Superior temporal gyrus (tissue), 1 donor: ENCODE data around the gene COL15A1.
"Not testable (repeated sequence)": the region's sequence is repeated elsewhere in the genome, so short reads cannot be mapped to it uniquely, and the experiment has no call there.

Source experiments
- DNase-seq: peaks from one replicate; pipeline ENCODE4 v3.0.0-alpha.2; 2016; ENCODE audit errors: extremely low spot score

Gene COL15A1

GRCh38 chr9:98994172-98995058 is 50.7 kb downstream of the COL15A1 start:
- DNase-seq: no peak

GRCh38 chr9:98995059-98995671 is 51.5 kb downstream of the COL15A1 start:
- no peak for DNase-seq

- DNase-seq: no peak
Measured at GRCh38 chr9:98995971-98996504, 52.3 kb downstream of the COL15A1 start.

- DNase-seq: no peak
Measured at GRCh38 chr9:98997604-98998003, 53.9 kb downstream of the COL15A1 start.

GRCh38 chr9:98998441-98999151 is 54.9 kb downstream of the COL15A1 start:
- DNase-seq: peak; percentile 80

- DNase-seq: no peak
Measured at GRCh38 chr9:98999152-98999525, 55.4 kb downstream of the COL15A1 start.

- DNase-seq: peak; percentile 82
Measured at GRCh38 chr9:99000476-99001395, 57.0 kb downstream of the COL15A1 start.

- no peak for DNase-seq
Measured at GRCh38 chr9:99001892-99002291, 58.2 kb downstream of the COL15A1 start.

- DNase-seq: no peak
Measured at GRCh38 chr9:99002706-99003105, 59.0 kb downstream of the COL15A1 start.

- no peak for DNase-seq
Measured at GRCh38 chr9:99003308-99003707, 59.6 kb downstream of the COL15A1 start.

- DNase-seq: no peak
Measured at GRCh38 chr9:99004115-99004514, 60.4 kb downstream of the COL15A1 start.

GRCh38 chr9:99004717-99005460 is 61.2 kb downstream of the COL15A1 start:
- DNase-seq: no peak

- no peak for DNase-seq
Measured at GRCh38 chr9:99005651-99006050, 61.9 kb downstream of the COL15A1 start.

GRCh38 chr9:99006511-99006910 is 62.8 kb downstream of the COL15A1 start:
- no peak for DNase-seq

- no peak for DNase-seq
Measured at GRCh38 chr9:99006979-99007378, 63.3 kb downstream of the COL15A1 start.

GRCh38 chr9:99008203-99008602 is 64.5 kb downstream of the COL15A1 start:
- DNase-seq: no peak

GRCh38 chr9:99010393-99010792 is 66.7 kb downstream of the COL15A1 start:
- not testable (repeated sequence) for DNase-seq

- DNase-seq: no peak
Measured at GRCh38 chr9:99011161-99011709, 67.5 kb downstream of the COL15A1 start.

GRCh38 chr9:99012957-99013512 is 69.3 kb downstream of the COL15A1 start:
- no peak for DNase-seq

- no peak for DNase-seq
Measured at GRCh38 chr9:99013550-99013949, 69.8 kb downstream of the COL15A1 start.
